Smooth muscle cell (in vitro differentiated cells): ENCODE measurements around the gene INAVA. TPM values are rescaled to one million over a fixed set of nuclear protein-coding genes. Genes with fewer than 3 reads are reported as not detected.
"Not testable (repeated sequence)": the region's sequence is repeated elsewhere in the genome, so short reads cannot be mapped to it uniquely, and the experiment has no call there.

ENCODE experiments used
- DNase-seq: peaks from one replicate; lab custom pipeline; 2025; ENCODE audit not compliant: unreplicated experiment; lab: John Stamatoyannopoulos, UW
- H2AFZ ChIP-seq: fragments of 200-600 bp; sonication (generic); 2 replicates; pipeline ENCODE4 v1.6.0; 2016; ENCODE audit warnings: antibody characterized with exemption, low read depth, mild to moderate bottlenecking
- H3F3A ChIP-seq: fragments of 200-600 bp; sonication (generic); 2 replicates; pipeline ENCODE4 v1.6.0; 2017; ENCODE audit warnings: antibody characterized with exemption, low read depth
- H3K27ac ChIP-seq: fragments of 200-600 bp; sonication (generic); 2 replicates; pipeline ENCODE4 v1.5.1; 2016; ENCODE audit warnings: low read depth, mild to moderate bottlenecking
- H3K27me3 ChIP-seq: fragments of 200-600 bp; sonication (generic); 2 replicates; pipeline ENCODE4 v1.6.1; 2016; ENCODE audit warnings: low read depth, mild to moderate bottlenecking
- H3K36me3 ChIP-seq: fragments of 200-600 bp; sonication (generic); 2 replicates; pipeline ENCODE4 v1.5.1; 2016; ENCODE audit warnings: low read depth
- H3K4me1 ChIP-seq: fragments of 200-600 bp; sonication (generic); 2 replicates; pipeline ENCODE4 v1.5.1; 2016; ENCODE audit warnings: low read depth
- H3K4me2 ChIP-seq: fragments of 200-600 bp; sonication (generic); 2 replicates; pipeline ENCODE4 v1.6.0; 2016; ENCODE audit warnings: mild to moderate bottlenecking
- H3K4me3 ChIP-seq: fragments of 200-600 bp; sonication (generic); 2 replicates; pipeline ENCODE4 v1.5.1; 2016; ENCODE audit warnings: mild to moderate bottlenecking
- H3K79me2 ChIP-seq: fragments of 200-600 bp; sonication (generic); 2 replicates; pipeline ENCODE4 v1.6.0; 2016; ENCODE audit warnings: low read depth, mild to moderate bottlenecking
- H3K9ac ChIP-seq: fragments of 200-600 bp; sonication (generic); 2 replicates; pipeline ENCODE4 v1.6.0; 2016; ENCODE audit warnings: low read depth
- H3K9me3 ChIP-seq: fragments of 200-600 bp; sonication (generic); replicated peaks from 2 replicates; pipeline ENCODE4 v1.5.1; 2016; ENCODE audit warnings: low read depth
- H4K20me1 ChIP-seq: fragments of 200-600 bp; sonication (generic); 2 replicates; pipeline ENCODE4 v1.6.0; 2016; ENCODE audit warnings: low read depth
- CTCF ChIP-seq: fragments of 200-600 bp; sonication (generic); IDR thresholded peaks from 2 replicates; pipeline ENCODE4 v1.5.1; 2017; ENCODE audit warnings: borderline replicate concordance, mild to moderate bottlenecking, antibody characterized with exemption; ENCODE audit not compliant: insufficient read depth, poor library complexity, severe bottlenecking
- whole genome bisulfite sequencing: methylation state at CpG from one replicate; pipeline ENCODE4 v1.1.7; 2016; ENCODE audit warnings: low lambda C conversion rate; 5-methylcytosine and 5-hydroxymethylcytosine counted together
- polyA plus RNA-seq: library from polyadenylated mRNA; unstranded; fragments of >200 nt; fragmentation: Nextera tagmentation; extraction: Ambion mirVana; gene quantifications from 2 replicates; pipeline ENCODE4 v1.2.1, GENCODE V29; 2016
- total RNA-seq: library from RNA; depleted of rRNA; stranded (reverse); fragments of >200 nt; gene quantifications from 2 replicates; pipeline ENCODE4 v1.2.3, GENCODE V29; 2014

The INAVA gene
- total and polyA plus RNA-seq, 2 experiments from 2014 or later, result 10.1 to 16.9 TPM

- no peaks in the 10 kb centered on the region for H3K4me1 ChIP-seq
- TF ChIP-seq CTCF, result no peak
- no peaks in the 10 kb centered on the region for H3K27me3 ChIP-seq
- WGBS, result 98% methylated on average over 18 of the region's 24 CpGs
- no peak overlapping the region for H3K9ac ChIP-seq
- H2AFZ ChIP-seq, result no peak overlapping the region
- no peaks in the 10 kb centered on the region for H3F3A ChIP-seq
- DNase-seq, result no peak
- H3K79me2 ChIP-seq, result no peaks in the 10 kb centered on the region
- no peak overlapping the region for H3K4me2 ChIP-seq
- H3K9me3 ChIP-seq, result no peaks in the 10 kb centered on the region
- H3K27ac ChIP-seq, result no peak overlapping the region
- no peaks in the 10 kb centered on the region for H4K20me1 ChIP-seq
- H3K36me3 ChIP-seq, result peaks cover 6% of the 10 kb centered on the region
- no peak overlapping the region for H3K4me3 ChIP-seq
Measured at GRCh38 chr1:200911361-200911760, 16.7 kb downstream of the INAVA start.

DNA sequence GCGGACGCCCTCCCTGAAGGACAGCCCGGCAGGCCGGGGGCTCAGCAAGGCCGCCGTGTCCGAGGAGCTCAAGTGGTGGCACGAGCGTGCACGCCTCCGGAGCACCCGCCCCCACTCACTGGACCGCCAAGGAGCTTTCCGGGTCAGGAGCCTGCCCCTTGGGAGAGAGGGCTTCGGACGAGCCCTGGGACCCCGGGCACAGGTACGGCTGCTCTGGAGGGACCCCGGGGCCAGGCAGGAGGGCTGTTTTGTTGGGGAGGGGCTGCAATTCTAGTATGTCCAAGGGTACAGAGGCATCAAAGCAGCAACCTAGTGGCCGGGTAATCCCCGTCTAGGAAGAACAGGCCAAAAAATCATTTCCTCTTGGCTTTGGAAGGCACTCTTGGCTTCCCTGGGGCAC, 17.2 kb downstream of the INAVA start:
- not testable (repeated sequence) for DNase-seq, H2AFZ ChIP-seq, H3K9me3 ChIP-seq, H3F3A ChIP-seq, H4K20me1 ChIP-seq, H3K36me3 ChIP-seq, H3K79me2 ChIP-seq, H3K4me2 ChIP-seq, H3K9ac ChIP-seq, H3K27ac ChIP-seq, H3K4me1 ChIP-seq, H3K4me3 ChIP-seq, H3K27me3 ChIP-seq
- WGBS, result 99% methylated on average over 13 of the region's 21 CpGs

- H3K36me3 ChIP-seq, result peaks cover 6% of the 10 kb centered on the region
- no peak overlapping the region for H3K4me3 ChIP-seq
- H3K27me3 ChIP-seq, result no peaks in the 10 kb centered on the region
- H3K4me2 ChIP-seq, result no peak overlapping the region
- no peak overlapping the region for H3K9ac ChIP-seq
- no peak for TF ChIP-seq CTCF
- WGBS, result 93% methylated on average over 13 of the region's 13 CpGs
- H3K79me2 ChIP-seq, result no peaks in the 10 kb centered on the region
- DNase-seq, result no peak
- no peak overlapping the region for H3K27ac ChIP-seq
- H4K20me1 ChIP-seq, result no peaks in the 10 kb centered on the region
- no peaks in the 10 kb centered on the region for H3K9me3 ChIP-seq
- H3K4me1 ChIP-seq, result no peaks in the 10 kb centered on the region
- H2AFZ ChIP-seq, result no peak overlapping the region
- H3F3A ChIP-seq, result no peaks in the 10 kb centered on the region
Measured at GRCh38 chr1:200912737-200913407, 18.2 kb downstream of the INAVA start.

DNA sequence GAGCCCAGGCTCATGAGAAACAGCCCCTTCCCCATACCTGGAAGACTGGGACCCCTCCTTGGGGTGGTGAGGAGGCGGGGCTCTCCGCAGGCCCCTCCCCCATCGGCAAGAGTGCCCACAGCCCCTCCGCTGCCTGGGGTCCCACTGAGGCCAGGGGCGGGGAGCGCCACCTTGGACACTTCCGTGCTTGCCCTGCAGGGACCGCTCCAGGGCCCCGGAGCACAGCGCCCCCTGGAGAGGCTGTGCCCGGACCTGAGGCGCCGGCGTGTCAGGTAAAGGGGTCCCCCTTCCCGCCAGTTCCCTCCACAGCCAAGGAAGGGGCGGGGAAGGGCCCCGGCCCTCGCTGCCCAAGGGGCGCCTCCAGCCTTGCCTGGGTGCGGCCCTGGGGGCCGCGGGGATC, 21.5 kb downstream of the INAVA start:
- Histone ChIP-seq H3F3A (no peaks in the 10 kb centered on the region), H3K4me1 (no peaks in the 10 kb centered on the region), H3K9me3 (no peaks in the 10 kb centered on the region), H3K27me3 (no peaks in the 10 kb centered on the region), H3K4me2 (no peak overlapping the region), H3K36me3 (no peaks in the 10 kb centered on the region), H4K20me1 (no peaks in the 10 kb centered on the region), H3K4me3 (no peak overlapping the region), H3K27ac (no peak overlapping the region), H3K9ac (no peak overlapping the region), H2AFZ (no peak overlapping the region), H3K79me2 (no peaks in the 10 kb centered on the region)
- 65% methylated on average over 6 of the region's 22 CpGs for WGBS
- DNase-seq, result no peak
- TF ChIP-seq CTCF, result peak; percentile 8
